ENCODE data around the gene QSOX2.
"Not testable (repeated sequence)": the region's sequence is repeated elsewhere in the genome, so short reads cannot be mapped to it uniquely, and the experiment has no call there.

QSOX2 gene

GRCh38 chr9:136281421-136282271 is 36.0 kb upstream of the QSOX2 start:
- DNase-seq: no peak

- DNase-seq: no peak
Observed at GRCh38 chr9:136280535-136281315, 35.1 kb upstream of the QSOX2 start.

GRCh38 chr9:136279471-136279870 is 33.9 kb upstream of the QSOX2 start:
- DNase-seq: no peak

- no peak for DNase-seq
Observed at GRCh38 chr9:136278894-136279293, 33.3 kb upstream of the QSOX2 start.

GRCh38 chr9:136278221-136278620 is 32.6 kb upstream of the QSOX2 start:
- DNase-seq: no peak

- no peak for DNase-seq
Observed at GRCh38 chr9:136277746-136278145, 32.1 kb upstream of the QSOX2 start.

- no peak for DNase-seq
Observed at GRCh38 chr9:136276716-136277115, 31.1 kb upstream of the QSOX2 start.

- no peak for DNase-seq
Observed at GRCh38 chr9:136275655-136276429, 30.2 kb upstream of the QSOX2 start.

GRCh38 chr9:136274786-136275654 is 29.4 kb upstream of the QSOX2 start:
- DNase-seq: no peak

- no peak for DNase-seq
Observed at GRCh38 chr9:136273921-136274785, 28.5 kb upstream of the QSOX2 start.

- DNase-seq: no peak
Observed at GRCh38 chr9:136273244-136273865, 27.7 kb upstream of the QSOX2 start.

- no peak for DNase-seq
Observed at GRCh38 chr9:136270173-136270705, 24.6 kb upstream of the QSOX2 start.

- no peak for DNase-seq
Observed at GRCh38 chr9:136268735-136269134, 23.1 kb upstream of the QSOX2 start.

- DNase-seq: no peak
Observed at GRCh38 chr9:136268318-136268717, 22.7 kb upstream of the QSOX2 start.

- peak in 1 of 2 experiments; percentile 79 for DNase-seq
Observed at GRCh38 chr9:136267261-136268111, 21.9 kb upstream of the QSOX2 start.

GRCh38 chr9:136266641-136267040 is 21.0 kb upstream of the QSOX2 start:
- not testable (repeated sequence) for DNase-seq

- DNase-seq: no peak
Observed at GRCh38 chr9:136265561-136266355, 20.1 kb upstream of the QSOX2 start.
